Measurements from ENCODE around the gene TGFBI.

DNA sequence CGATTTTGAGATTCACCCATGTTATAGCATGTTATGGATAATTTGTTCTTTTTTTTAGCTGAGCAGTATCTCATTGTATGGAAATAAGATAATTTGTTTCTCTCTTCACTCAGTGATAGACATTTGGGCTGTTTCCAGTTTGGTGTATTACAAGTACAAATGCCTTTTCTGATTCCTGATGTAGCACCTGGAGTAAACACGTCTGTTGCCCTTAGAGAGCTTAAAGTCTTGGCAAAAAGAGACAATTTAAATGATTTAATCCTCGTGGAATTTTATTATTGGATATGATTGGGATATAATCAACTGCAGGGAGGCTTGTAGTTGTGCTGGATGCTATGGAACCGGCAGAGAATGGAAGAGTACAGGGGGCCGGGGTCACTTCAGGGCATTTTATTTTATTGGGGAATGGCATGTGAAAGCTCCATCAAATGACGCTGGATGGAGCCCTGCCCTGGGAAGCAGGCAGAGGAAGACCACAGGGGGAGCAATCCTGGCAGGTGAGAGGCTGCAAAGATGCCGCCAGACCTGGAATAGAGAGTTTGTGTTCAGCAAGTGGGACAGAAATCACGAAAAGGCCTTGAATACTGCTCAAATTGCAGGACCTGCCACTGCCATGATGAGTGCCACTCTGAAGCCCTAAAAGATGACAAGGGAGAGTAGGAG is 31.0 kb upstream of the TGFBI start:
- TF ChIP-seq CTCF (IDR thresholded peaks at IDR 0.05) (peak; percentile 26), EZH2 (IDR thresholded peaks at IDR 0.05) (no peak)
